HepG2 (cell line): Measurements from ENCODE around the gene AP1S3. TPM values are rescaled to one million over a fixed set of nuclear protein-coding genes. Genes with fewer than 3 reads are reported as not detected.

ENCODE experiments used
- AGO2 ChIP-seq: fragments of 200-400 bp; formaldehyde crosslinking; optimal IDR thresholded peaks from 2 replicates; pipeline ENCODE3; 2017; ENCODE audit warnings: mild to moderate bottlenecking, low read depth, low read length, moderate library complexity
- GZF1 ChIP-seq: sonication (generic); formaldehyde crosslinking; IDR thresholded peaks from 2 replicates; pipeline ENCODE4 v1.5.1; 2020; ENCODE audit warnings: mild to moderate bottlenecking, missing genetic modification reagents
- HIVEP1 ChIP-seq: sonication (generic); formaldehyde crosslinking; IDR thresholded peaks from 2 replicates; pipeline ENCODE4 v1.4.0; 2020; ENCODE audit warnings: mild to moderate bottlenecking, missing genetic modification reagents
- KMT2B ChIP-seq: IDR thresholded peaks from 2 replicates; pipeline ENCODE4 v1.6.1; 2016; ENCODE audit warnings: missing genetic modification reagents, missing compliant biosample characterization
- TCF12 ChIP-seq, 2 experiments: fragments of 450-650 bp in 1 of 2; sonication (generic) in 1 of 2; formaldehyde crosslinking in 1 of 2; IDR thresholded peaks; 2 replicates each; pipeline versions ENCODE4 v1.6.1 to v1.8.0; 2017 to 2022; ENCODE audit warnings: antibody characterized with exemption in 1 of 2, mild to moderate bottlenecking in 1 of 2, missing genetic modification reagents in 1 of 2, moderate library complexity in 1 of 2
- YEATS2 ChIP-seq: sonication (generic); formaldehyde crosslinking; IDR thresholded peaks from 2 replicates; pipeline ENCODE4 v1.4.0; 2020; ENCODE audit warnings: missing genetic modification reagents, borderline replicate concordance
- ZMYM4 ChIP-seq: sonication (generic); formaldehyde crosslinking; IDR thresholded peaks from 2 replicates; pipeline ENCODE4 v1.8.1; 2023; ENCODE audit warnings: mild to moderate bottlenecking, missing genetic modification reagents
- ZNF44 ChIP-seq: sonication (generic); formaldehyde crosslinking; IDR thresholded peaks from 2 replicates; pipeline ENCODE4 v1.5.1; 2020; ENCODE audit warnings: mild to moderate bottlenecking, missing genetic modification reagents
- ZNF547 ChIP-seq: sonication (generic); formaldehyde crosslinking; IDR thresholded peaks from 2 replicates; pipeline ENCODE4 v1.5.1; 2020; ENCODE audit warnings: mild to moderate bottlenecking, missing genetic modification reagents
- ZNF670 ChIP-seq: sonication (generic); formaldehyde crosslinking; IDR thresholded peaks from 2 replicates; pipeline ENCODE4 v1.8.0; 2022; ENCODE audit warnings: mild to moderate bottlenecking, missing genetic modification reagents, borderline replicate concordance
- polyA plus RNA-seq, 8 experiments: library from polyadenylated mRNA; depleted of rRNA in 3 of 8; stranded (reverse) in 7 of 8; unstranded in 1 of 8; fragments of >200 nt; fragmentation: Illumina TruSeq in 4 of 8; extraction: Trizol in 4 of 8; gene quantifications; 2 replicates each; pipeline versions ENCODE4 v1.2.1 to v1.2.3, GENCODE V29; 2011 to 2016; ENCODE audit warnings: low read depth in 4 of 8, missing spikeins in 1 of 8, mixed read lengths in 1 of 8; ENCODE audit not compliant: insufficient read depth in 1 of 8
- total RNA-seq, 5 experiments: library from RNA; depleted of rRNA; stranded (reverse); fragments of >200 nt; fragmentation: Illumina TruSeq; extraction: Trizol; gene quantifications; 2 replicates each; pipeline ENCODE4 v1.2.3, GENCODE V29; 2016; ENCODE audit warnings: low read depth in 1 of 5
- TF ChIP-seq, protein P1 (sequence below): sonication (generic); formaldehyde crosslinking; conservative IDR thresholded peaks from 2 replicates; pipeline ENCODE4 v1.8.0; 2022; ENCODE audit warnings: mild to moderate bottlenecking, moderate library complexity, missing genetic modification reagents
- TF ChIP-seq, protein P2 (sequence below): sonication (generic); formaldehyde crosslinking; conservative IDR thresholded peaks from 2 replicates; pipeline ENCODE4 v1.4.0; 2020; ENCODE audit warnings: missing genetic modification reagents
- TF ChIP-seq, protein P3 (sequence below): sonication (generic); formaldehyde crosslinking; IDR thresholded peaks from 2 replicates; pipeline ENCODE4 v1.5.0; 2020; ENCODE audit warnings: mild to moderate bottlenecking, missing genetic modification reagents, borderline replicate concordance
- TF ChIP-seq, protein P4 (sequence below): sonication (generic); formaldehyde crosslinking; IDR thresholded peaks from 2 replicates; pipeline ENCODE4 v1.8.1; 2023; ENCODE audit warnings: missing genetic modification reagents, mild to moderate bottlenecking, borderline replicate concordance
- TF ChIP-seq, protein P5 (sequence below): IDR thresholded peaks from 2 replicates; pipeline ENCODE4 v1.6.1; 2016; ENCODE audit warnings: low read depth, borderline replicate concordance
- TF ChIP-seq, protein P6 (sequence below): sonication (generic); formaldehyde crosslinking; IDR thresholded peaks from 2 replicates; pipeline ENCODE4 v1.4.0; 2020; ENCODE audit warnings: missing genetic modification reagents, low read depth, mild to moderate bottlenecking, borderline replicate concordance

Gene AP1S3
- total and polyA plus RNA-seq, 2 of the 13 experiments (the other 11 are each of a cell fraction or from before 2014, with no cell fraction given): 3.0 to 16.3 TPM

DNA sequence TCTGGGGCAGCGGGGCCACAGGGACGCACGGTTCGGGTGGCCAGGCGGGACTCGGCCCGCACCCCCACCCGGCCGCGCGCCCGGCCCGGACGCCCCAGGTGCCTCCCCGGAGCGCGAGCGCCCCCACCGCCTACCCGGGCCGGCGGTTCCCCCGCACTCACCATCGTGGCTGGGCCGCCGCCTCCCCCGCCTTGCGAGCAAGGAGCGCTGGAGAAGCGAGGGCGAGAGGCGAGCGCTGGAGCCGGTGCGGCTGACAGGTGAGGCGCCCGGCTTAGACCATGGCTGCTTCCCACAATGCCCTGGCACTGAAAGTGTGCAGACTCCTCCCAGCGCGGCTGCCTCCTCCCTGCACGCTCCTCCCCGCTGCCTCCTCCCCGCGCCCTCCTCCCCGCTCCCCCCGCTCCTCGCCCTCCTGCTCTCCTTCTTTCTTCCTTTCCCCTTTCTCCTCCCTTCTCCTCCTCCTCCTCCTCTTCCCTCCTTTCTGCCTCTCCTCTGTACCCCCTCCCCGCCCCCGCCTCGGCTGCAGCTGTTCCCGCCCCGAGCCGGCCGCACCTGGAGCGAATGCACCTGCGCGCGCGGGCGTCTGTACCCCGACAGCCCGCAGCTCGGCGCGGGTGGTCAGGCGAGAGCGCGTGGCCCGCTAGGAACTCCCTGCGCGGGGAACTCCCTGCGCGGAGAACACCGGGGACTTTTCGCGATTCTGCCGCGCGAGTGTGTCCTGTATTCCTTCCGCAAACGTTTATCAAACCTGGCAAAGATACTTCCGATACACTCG is at the start of gene AP1S3 (continued):
- TF ChIP-seq, protein P1, sequence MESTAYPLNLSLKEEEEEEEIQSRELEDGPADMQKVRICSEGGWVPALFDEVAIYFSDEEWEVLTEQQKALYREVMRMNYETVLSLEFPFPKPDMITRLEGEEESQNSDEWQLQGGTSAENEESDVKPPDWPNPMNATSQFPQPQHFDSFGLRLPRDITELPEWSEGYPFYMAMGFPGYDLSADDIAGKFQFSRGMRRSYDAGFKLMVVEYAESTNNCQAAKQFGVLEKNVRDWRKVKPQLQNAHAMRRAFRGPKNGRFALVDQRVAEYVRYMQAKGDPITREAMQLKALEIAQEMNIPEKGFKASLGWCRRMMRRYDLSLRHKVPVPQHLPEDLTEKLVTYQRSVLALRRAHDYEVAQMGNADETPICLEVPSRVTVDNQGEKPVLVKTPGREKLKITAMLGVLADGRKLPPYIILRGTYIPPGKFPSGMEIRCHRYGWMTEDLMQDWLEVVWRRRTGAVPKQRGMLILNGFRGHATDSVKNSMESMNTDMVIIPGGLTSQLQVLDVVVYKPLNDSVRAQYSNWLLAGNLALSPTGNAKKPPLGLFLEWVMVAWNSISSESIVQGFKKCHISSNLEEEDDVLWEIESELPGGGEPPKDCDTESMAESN (CRISPR knock-in tag): peak; percentile 70
- TF ChIP-seq TCF12 (IDR thresholded peaks at IDR 0.05) (no peak), TCF12 (CRISPR knock-in tag; IDR thresholded peaks at IDR 0.05) (peak; percentile 45; the same call in 1 of the 2 replicates), YEATS2 (no peak; the same call in 1 of the 2 replicates), ZMYM4 (CRISPR knock-in tag) (peak; percentile 35), ZNF670 (CRISPR knock-in tag) (no peak), ZNF44 (0 out of 2 replicates have a peak, but pooled peaks have one; percentile 41), HIVEP1 (CRISPR knock-in tag) (0 out of 2 replicates have a peak, but pooled peaks have one; percentile 20), AGO2 (peak; percentile 47), KMT2B (CRISPR knock-in tag) (peak; percentile 52; the same call in 1 of the 2 replicates), GZF1 (CRISPR knock-in tag) (peak; percentile 56; the same call in 1 of the 2 replicates), ZNF547 (CRISPR knock-in tag) (peak; percentile 77)
- TF ChIP-seq, protein P2, sequence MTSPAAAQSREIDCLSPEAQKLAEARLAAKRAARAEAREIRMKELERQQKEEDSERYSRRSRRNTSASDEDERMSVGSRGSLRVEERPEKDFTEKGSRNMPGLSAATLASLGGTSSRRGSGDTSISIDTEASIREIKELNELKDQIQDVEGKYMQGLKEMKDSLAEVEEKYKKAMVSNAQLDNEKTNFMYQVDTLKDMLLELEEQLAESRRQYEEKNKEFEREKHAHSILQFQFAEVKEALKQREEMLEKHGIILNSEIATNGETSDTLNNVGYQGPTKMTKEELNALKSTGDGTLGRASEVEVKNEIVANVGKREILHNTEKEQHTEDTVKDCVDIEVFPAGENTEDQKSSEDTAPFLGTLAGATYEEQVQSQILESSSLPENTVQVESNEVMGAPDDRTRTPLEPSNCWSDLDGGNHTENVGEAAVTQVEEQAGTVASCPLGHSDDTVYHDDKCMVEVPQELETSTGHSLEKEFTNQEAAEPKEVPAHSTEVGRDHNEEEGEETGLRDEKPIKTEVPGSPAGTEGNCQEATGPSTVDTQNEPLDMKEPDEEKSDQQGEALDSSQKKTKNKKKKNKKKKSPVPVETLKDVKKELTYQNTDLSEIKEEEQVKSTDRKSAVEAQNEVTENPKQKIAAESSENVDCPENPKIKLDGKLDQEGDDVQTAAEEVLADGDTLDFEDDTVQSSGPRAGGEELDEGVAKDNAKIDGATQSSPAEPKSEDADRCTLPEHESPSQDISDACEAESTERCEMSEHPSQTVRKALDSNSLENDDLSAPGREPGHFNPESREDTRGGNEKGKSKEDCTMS (CRISPR knock-in tag): no peak
- TF ChIP-seq, protein P3, sequence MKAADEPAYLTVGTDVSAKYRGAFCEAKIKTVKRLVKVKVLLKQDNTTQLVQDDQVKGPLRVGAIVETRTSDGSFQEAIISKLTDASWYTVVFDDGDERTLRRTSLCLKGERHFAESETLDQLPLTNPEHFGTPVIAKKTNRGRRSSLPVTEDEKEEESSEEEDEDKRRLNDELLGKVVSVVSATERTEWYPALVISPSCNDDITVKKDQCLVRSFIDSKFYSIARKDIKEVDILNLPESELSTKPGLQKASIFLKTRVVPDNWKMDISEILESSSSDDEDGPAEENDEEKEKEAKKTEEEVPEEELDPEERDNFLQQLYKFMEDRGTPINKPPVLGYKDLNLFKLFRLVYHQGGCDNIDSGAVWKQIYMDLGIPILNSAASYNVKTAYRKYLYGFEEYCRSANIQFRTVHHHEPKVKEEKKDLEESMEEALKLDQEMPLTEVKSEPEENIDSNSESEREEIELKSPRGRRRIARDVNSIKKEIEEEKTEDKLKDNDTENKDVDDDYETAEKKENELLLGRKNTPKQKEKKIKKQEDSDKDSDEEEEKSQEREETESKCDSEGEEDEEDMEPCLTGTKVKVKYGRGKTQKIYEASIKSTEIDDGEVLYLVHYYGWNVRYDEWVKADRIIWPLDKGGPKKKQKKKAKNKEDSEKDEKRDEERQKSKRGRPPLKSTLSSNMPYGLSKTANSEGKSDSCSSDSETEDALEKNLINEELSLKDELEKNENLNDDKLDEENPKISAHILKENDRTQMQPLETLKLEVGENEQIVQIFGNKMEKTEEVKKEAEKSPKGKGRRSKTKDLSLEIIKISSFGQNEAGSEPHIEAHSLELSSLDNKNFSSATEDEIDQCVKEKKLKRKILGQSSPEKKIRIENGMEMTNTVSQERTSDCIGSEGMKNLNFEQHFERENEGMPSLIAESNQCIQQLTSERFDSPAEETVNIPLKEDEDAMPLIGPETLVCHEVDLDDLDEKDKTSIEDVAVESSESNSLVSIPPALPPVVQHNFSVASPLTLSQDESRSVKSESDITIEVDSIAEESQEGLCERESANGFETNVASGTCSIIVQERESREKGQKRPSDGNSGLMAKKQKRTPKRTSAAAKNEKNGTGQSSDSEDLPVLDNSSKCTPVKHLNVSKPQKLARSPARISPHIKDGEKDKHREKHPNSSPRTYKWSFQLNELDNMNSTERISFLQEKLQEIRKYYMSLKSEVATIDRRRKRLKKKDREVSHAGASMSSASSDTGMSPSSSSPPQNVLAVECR (CRISPR knock-in tag): peak; percentile 63; the same call in 1 of the 2 replicates
- TF ChIP-seq, protein P4, sequence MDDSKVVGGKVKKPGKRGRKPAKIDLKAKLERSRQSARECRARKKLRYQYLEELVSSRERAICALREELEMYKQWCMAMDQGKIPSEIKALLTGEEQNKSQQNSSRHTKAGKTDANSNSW: no peak
- TF ChIP-seq, protein P5, sequence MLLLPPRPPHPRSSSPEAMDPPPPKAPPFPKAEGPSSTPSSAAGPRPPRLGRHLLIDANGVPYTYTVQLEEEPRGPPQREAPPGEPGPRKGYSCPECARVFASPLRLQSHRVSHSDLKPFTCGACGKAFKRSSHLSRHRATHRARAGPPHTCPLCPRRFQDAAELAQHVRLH: 0 out of 2 replicates have a peak, but pooled peaks have one; percentile 30
- TF ChIP-seq, protein P6, sequence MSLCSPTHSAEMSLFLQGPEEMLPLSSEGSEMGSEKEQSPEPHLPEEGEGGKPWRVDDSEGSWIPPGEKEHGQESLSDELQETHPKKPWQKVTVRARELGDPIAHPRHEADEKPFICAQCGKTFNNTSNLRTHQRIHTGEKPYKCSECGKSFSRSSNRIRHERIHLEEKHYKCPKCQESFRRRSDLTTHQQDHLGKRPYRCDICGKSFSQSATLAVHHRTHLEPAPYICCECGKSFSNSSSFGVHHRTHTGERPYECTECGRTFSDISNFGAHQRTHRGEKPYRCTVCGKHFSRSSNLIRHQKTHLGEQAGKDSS: 0 out of 2 replicates have a peak, but pooled peaks have one; percentile 43
